GM04503 (cell line): ENCODE data around the gene KCNMA1.

Source experiments
- DNase-seq: peaks from one replicate; pipeline ENCODE4 v3.0.0-alpha.2; 2012; ENCODE audit warnings: low read depth

Gene KCNMA1

GRCh38 chr10:77180794-77181193, 456.8 kb downstream of the KCNMA1 start:
- no peak for DNase-seq

GRCh38 chr10:77180104-77180503, 457.5 kb downstream of the KCNMA1 start:
- DNase-seq = no peak

- DNase-seq = peak; percentile 70
Observed at GRCh38 chr10:77179015-77179695, 458.5 kb downstream of the KCNMA1 start.

- DNase-seq = no peak
Observed at GRCh38 chr10:77177589-77177988, 460.0 kb downstream of the KCNMA1 start.

- no peak for DNase-seq
Observed at GRCh38 chr10:77177161-77177560, 460.4 kb downstream of the KCNMA1 start.

- DNase-seq = no peak
Observed at GRCh38 chr10:77176232-77176631, 461.4 kb downstream of the KCNMA1 start.

- DNase-seq = no peak
Observed at GRCh38 chr10:77175631-77176222, 461.9 kb downstream of the KCNMA1 start.

- no peak for DNase-seq
Observed at GRCh38 chr10:77173615-77174461, 463.8 kb downstream of the KCNMA1 start.

- DNase-seq = no peak
Observed at GRCh38 chr10:77172086-77172485, 465.5 kb downstream of the KCNMA1 start.

- DNase-seq = no peak
Observed at GRCh38 chr10:77168861-77169260, 468.7 kb downstream of the KCNMA1 start.

GRCh38 chr10:77168161-77168560, 469.4 kb downstream of the KCNMA1 start:
- DNase-seq = no peak

GRCh38 chr10:77165445-77166208, 472.0 kb downstream of the KCNMA1 start:
- DNase-seq = no peak

GRCh38 chr10:77164616-77165311, 472.8 kb downstream of the KCNMA1 start:
- no peak for DNase-seq

- peak; percentile 90 for DNase-seq
Observed at GRCh38 chr10:77163670-77164348, 473.8 kb downstream of the KCNMA1 start.

GRCh38 chr10:77162697-77163096, 474.9 kb downstream of the KCNMA1 start:
- no peak for DNase-seq

- DNase-seq = peak; percentile 49
Observed at GRCh38 chr10:77160679-77161078, 476.9 kb downstream of the KCNMA1 start.

- no peak for DNase-seq
Observed at GRCh38 chr10:77159538-77160110, 478.0 kb downstream of the KCNMA1 start.

- DNase-seq = no peak
Observed at GRCh38 chr10:77158666-77159065, 478.9 kb downstream of the KCNMA1 start.

- DNase-seq = no peak
Observed at GRCh38 chr10:77157248-77158019, 480.2 kb downstream of the KCNMA1 start.

- no peak for DNase-seq
Observed at GRCh38 chr10:77156406-77156879, 481.2 kb downstream of the KCNMA1 start.
